ENCODE measurements around the gene HIPK2.

HIPK2 gene

GRCh38 chr7:139753081-139753692 lies 24.6 kb downstream of the HIPK2 start:
- CTCF ChIA-PET = interaction anchor here (0.6 to 0.8 kb wide), 4 partner anchors 17 to 229 kb away, joined by 3 to 8 read pairs (median 4); no protein-coding TSS in a partner anchor

GRCh38 chr7:139752604-139753003 lies 25.2 kb downstream of the HIPK2 start:
- TF ChIP-seq LEF1 (IDR thresholded peaks at IDR 0.05; ENCODE audit: borderline replicate concordance) = no peak
- TF ChIP-seq FOXK2 (IDR thresholded peaks at IDR 0.05) = no peak
- no peak for TF ChIP-seq L3MBTL2 (conservative IDR thresholded peaks at IDR 0.05)
- no peak for TF ChIP-seq HDGF (IDR thresholded peaks at IDR 0.05; ENCODE audit: borderline replicate concordance)
- TF ChIP-seq SUZ12 (IDR thresholded peaks at IDR 0.05) = no peak
- TF ChIP-seq TARDBP (IDR thresholded peaks at IDR 0.05) = no peak
- TF ChIP-seq FOXM1 (IDR thresholded peaks at IDR 0.05; ENCODE audit: borderline replicate concordance) = no peak
- TF ChIP-seq ELF4 (IDR thresholded peaks at IDR 0.05) = no peak
- no peak for TF ChIP-seq SP1 (IDR thresholded peaks at IDR 0.05)
- TF ChIP-seq NFRKB (IDR thresholded peaks at IDR 0.05) = no peak
- no peak for TF ChIP-seq ARNT (IDR thresholded peaks at IDR 0.05)
- TF ChIP-seq FOXA1 (IDR thresholded peaks at IDR 0.05) = no peak
- no peak for TF ChIP-seq ZNF384 (IDR thresholded peaks at IDR 0.05)
- no peak for TF ChIP-seq BHLHE40 (IDR thresholded peaks at IDR 0.05; ENCODE audit: borderline replicate concordance)
- no peak for TF ChIP-seq PKNOX1 (IDR thresholded peaks at IDR 0.05)
- no peak for TF ChIP-seq CTBP1 (IDR thresholded peaks at IDR 0.05; ENCODE audit: borderline replicate concordance)
- ChIA-PET CTCF (interaction anchor here (0.6 kb wide), 1 partner anchor 50 kb away, joined by 4 read pairs; no protein-coding TSS in a partner anchor), POLR2A (no interaction called here)
- no peak for DNase-seq (ENCODE audit: extremely low spot score)

More at GRCh38 chr7:139753081-139753692, 24.6 kb downstream of the HIPK2 start:
- DNase-seq (ENCODE audit: extremely low spot score) = peak; percentile 62
- POLR2A ChIA-PET = no interaction called here
- TF ChIP-seq ARNT (IDR thresholded peaks at IDR 0.05) = no peak
- TF ChIP-seq NFRKB (IDR thresholded peaks at IDR 0.05) = no peak
- TF ChIP-seq TARDBP (IDR thresholded peaks at IDR 0.05) = no peak
- TF ChIP-seq FOXA1 (IDR thresholded peaks at IDR 0.05) = no peak
- no peak for TF ChIP-seq SUZ12 (IDR thresholded peaks at IDR 0.05)
- TF ChIP-seq PKNOX1 (IDR thresholded peaks at IDR 0.05) = peak; percentile 94

- DNase-seq (ENCODE audit: extremely low spot score) = no peak
- TF ChIP-seq ARNT (IDR thresholded peaks at IDR 0.05) (no peak), BHLHE40 (IDR thresholded peaks at IDR 0.05; ENCODE audit: borderline replicate concordance) (no peak), ZNF384 (IDR thresholded peaks at IDR 0.05) (no peak), SP1 (IDR thresholded peaks at IDR 0.05) (no peak), L3MBTL2 (conservative IDR thresholded peaks at IDR 0.05) (no peak), FOXM1 (IDR thresholded peaks at IDR 0.05; ENCODE audit: borderline replicate concordance) (no peak), HDGF (IDR thresholded peaks at IDR 0.05; ENCODE audit: borderline replicate concordance) (no peak), PKNOX1 (IDR thresholded peaks at IDR 0.05) (no peak), FOXK2 (IDR thresholded peaks at IDR 0.05) (no peak)
- ChIA-PET CTCF (interaction anchor here (0.6 kb wide), 1 partner anchor 50 kb away, joined by 4 read pairs; no protein-coding TSS in a partner anchor), POLR2A (no interaction called here)
These were observed 25.6 kb downstream of the HIPK2 start for GRCh38 chr7:139752148-139752547.

- ChIA-PET CTCF (no interaction called here), POLR2A (no interaction called here)
- TF ChIP-seq ZNF384 (IDR thresholded peaks at IDR 0.05) = no peak
- no peak for TF ChIP-seq FOXA1 (IDR thresholded peaks at IDR 0.05)
- no peak for TF ChIP-seq ELF4 (IDR thresholded peaks at IDR 0.05)
- TF ChIP-seq SUZ12 (IDR thresholded peaks at IDR 0.05) = no peak
- TF ChIP-seq TARDBP (IDR thresholded peaks at IDR 0.05) = no peak
- TF ChIP-seq BHLHE40 (IDR thresholded peaks at IDR 0.05; ENCODE audit: borderline replicate concordance) = no peak
- TF ChIP-seq FOXM1 (IDR thresholded peaks at IDR 0.05; ENCODE audit: borderline replicate concordance) = no peak
- no peak for DNase-seq (ENCODE audit: extremely low spot score)
These were observed 27.2 kb downstream of the HIPK2 start for GRCh38 chr7:139750459-139751095.

GRCh38 chr7:139749545-139749944 lies 28.3 kb downstream of the HIPK2 start:
- POLR2A ChIA-PET = no interaction called here
- no peak for DNase-seq (ENCODE audit: extremely low spot score)
- TF ChIP-seq ZNF384 (IDR thresholded peaks at IDR 0.05) = no peak
- no peak for TF ChIP-seq SUZ12 (IDR thresholded peaks at IDR 0.05)
- TF ChIP-seq L3MBTL2 (conservative IDR thresholded peaks at IDR 0.05) = no peak
- no peak for TF ChIP-seq ARNT (IDR thresholded peaks at IDR 0.05)
- CTCF ChIA-PET = no interaction called here

GRCh38 chr7:139748941-139749340 lies 28.9 kb downstream of the HIPK2 start:
- DNase-seq (ENCODE audit: extremely low spot score) = no peak
- CTCF ChIA-PET = no interaction called here
- no peak for TF ChIP-seq FOXA1 (IDR thresholded peaks at IDR 0.05)
- no peak for TF ChIP-seq TARDBP (IDR thresholded peaks at IDR 0.05)
- POLR2A ChIA-PET = no interaction called here

GRCh38 chr7:139748373-139748765 lies 29.4 kb downstream of the HIPK2 start:
- ChIA-PET POLR2A (no interaction called here), CTCF (no interaction called here)
- no peak for DNase-seq (ENCODE audit: extremely low spot score)
- TF ChIP-seq ELF4 (IDR thresholded peaks at IDR 0.05) = no peak
- no peak for TF ChIP-seq HDGF (IDR thresholded peaks at IDR 0.05; ENCODE audit: borderline replicate concordance)
- no peak for TF ChIP-seq BHLHE40 (IDR thresholded peaks at IDR 0.05; ENCODE audit: borderline replicate concordance)
- no peak for TF ChIP-seq FOXM1 (IDR thresholded peaks at IDR 0.05; ENCODE audit: borderline replicate concordance)
- TF ChIP-seq TARDBP (IDR thresholded peaks at IDR 0.05) = no peak
- TF ChIP-seq SP1 (IDR thresholded peaks at IDR 0.05) = no peak
- no peak for TF ChIP-seq FOXA1 (IDR thresholded peaks at IDR 0.05)
- TF ChIP-seq SUZ12 (IDR thresholded peaks at IDR 0.05) = no peak
- no peak for TF ChIP-seq FOXK2 (IDR thresholded peaks at IDR 0.05)
- no peak for TF ChIP-seq NFRKB (IDR thresholded peaks at IDR 0.05)
- TF ChIP-seq LEF1 (IDR thresholded peaks at IDR 0.05; ENCODE audit: borderline replicate concordance) = no peak
- no peak for TF ChIP-seq ZNF384 (IDR thresholded peaks at IDR 0.05)
- no peak for TF ChIP-seq ARNT (IDR thresholded peaks at IDR 0.05)
- TF ChIP-seq CTBP1 (IDR thresholded peaks at IDR 0.05; ENCODE audit: borderline replicate concordance) = no peak
- no peak for TF ChIP-seq L3MBTL2 (conservative IDR thresholded peaks at IDR 0.05)
- TF ChIP-seq PKNOX1 (IDR thresholded peaks at IDR 0.05) = no peak

Measured in HEK293T (cell line).